HepG2 (cell line): ENCODE results near the gene RARG.
"Not testable (repeated sequence)": the region's sequence is repeated elsewhere in the genome, so short reads cannot be mapped to it uniquely, and the experiment has no call there.

Experiments
- MAZ ChIP-seq, 2 experiments: sonication (generic) in 1 of 2; formaldehyde crosslinking in 1 of 2; IDR thresholded peaks; 2 replicates each; pipeline versions ENCODE4 v1.5.0 to v1.6.1; 2012 to 2020; ENCODE audit warnings: low read depth in 2 of 2, mild to moderate bottlenecking in 2 of 2, borderline replicate concordance in 1 of 2, improper control_type of control experiment in 1 of 2, low read length in 1 of 2, missing genetic modification reagents in 1 of 2, moderate library complexity in 1 of 2
- MXI1 ChIP-seq: IDR thresholded peaks from 3 replicates; pipeline ENCODE4 v1.6.1; 2012; ENCODE audit warnings: low read depth, low read length, inconsistent platforms, borderline replicate concordance
- NPAS2 ChIP-seq: sonication (generic); formaldehyde crosslinking; IDR thresholded peaks from 2 replicates; pipeline ENCODE4 v1.8.0; 2022; ENCODE audit warnings: mild to moderate bottlenecking, missing genetic modification reagents, borderline replicate concordance
- ZMAT3 ChIP-seq: sonication (generic); formaldehyde crosslinking; conservative IDR thresholded peaks from 2 replicates; pipeline ENCODE4 v1.7.0; 2021; ENCODE audit warnings: missing genetic modification reagents
- ZNF512 ChIP-seq: sonication (generic); formaldehyde crosslinking; IDR thresholded peaks from 2 replicates; pipeline ENCODE4 v1.4.0; 2020; ENCODE audit warnings: mild to moderate bottlenecking, missing genetic modification reagents

DNA sequence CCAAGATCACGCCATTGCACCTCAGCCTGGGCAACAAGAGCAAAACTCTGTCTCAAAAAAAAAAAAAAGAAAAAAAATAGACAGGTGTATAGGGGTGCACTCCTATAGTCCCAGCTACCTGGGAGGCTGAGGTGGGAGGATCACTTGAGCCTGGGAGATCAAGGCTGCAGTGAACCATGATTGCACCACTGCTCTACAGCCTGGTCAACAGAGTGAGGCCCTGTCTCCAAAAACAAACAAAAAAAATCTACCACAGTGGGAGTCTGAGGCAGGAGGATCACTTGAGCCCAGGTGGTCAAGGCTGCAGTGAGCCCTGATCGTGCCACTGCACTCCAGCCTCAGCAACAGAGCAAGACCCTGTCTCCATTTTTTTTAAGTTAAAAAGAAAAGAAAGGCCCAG is 69.0 kb downstream of the RARG start:
- not testable (repeated sequence) for TF ChIP-seq NPAS2 (CRISPR knock-in tag); ZMAT3 (CRISPR knock-in tag); MAZ (IDR thresholded peaks at IDR 0.05; ENCODE audit: borderline replicate concordance, low read depth, low read length); MAZ (CRISPR knock-in tag; IDR thresholded peaks at IDR 0.05; ENCODE audit: low read depth); ZNF512 (CRISPR knock-in tag); MXI1
